LNCaP clone FGC (cell line): ENCODE data around the gene KDM1A.
A peak's percentile ranks its signal among the peaks of the same experiment; 100 is the strongest.

Source experiments
- DNase-seq: peaks from one replicate; pipeline ENCODE4 v3.0.0-alpha.2; 2011; ENCODE audit warnings: low read depth
- H3K4me3 ChIP-seq: 2 replicates; pipeline ENCODE4 v1.5.1; 2011; ENCODE audit warnings: mild to moderate bottlenecking, low read depth, low read length, control low read depth
- TF ChIP-seq, protein P1 (sequence below): IDR thresholded peaks from 2 replicates; pipeline ENCODE4 v1.5.1; 2012; ENCODE audit warnings: mild to moderate bottlenecking; ENCODE audit not compliant: control insufficient read depth, insufficient read depth; ENCODE audit errors: extremely low read depth

The KDM1A gene

DNA sequence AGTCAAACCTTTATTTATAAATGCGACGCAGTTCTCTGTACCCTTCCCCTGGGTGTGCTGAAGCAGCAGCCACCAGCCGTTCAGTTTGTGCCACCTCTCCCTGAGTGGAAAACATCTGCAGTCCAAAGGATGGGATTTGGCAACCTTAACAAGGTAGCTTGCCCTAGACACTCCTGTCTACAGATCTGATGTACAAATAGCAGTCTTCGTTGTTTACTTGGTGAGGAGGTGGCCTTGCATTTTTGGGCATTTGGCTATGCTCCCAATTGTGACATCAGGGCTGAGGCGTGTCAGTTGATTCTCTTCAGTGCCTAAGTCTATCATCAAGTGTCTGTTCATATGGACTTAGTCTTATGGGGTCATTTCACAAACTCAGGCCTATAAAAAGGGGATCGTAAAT is 59.8 kb downstream of the KDM1A start:
- no peak overlapping the region for H3K4me3 ChIP-seq
- DNase-seq: no peak
- TF ChIP-seq, protein P1, sequence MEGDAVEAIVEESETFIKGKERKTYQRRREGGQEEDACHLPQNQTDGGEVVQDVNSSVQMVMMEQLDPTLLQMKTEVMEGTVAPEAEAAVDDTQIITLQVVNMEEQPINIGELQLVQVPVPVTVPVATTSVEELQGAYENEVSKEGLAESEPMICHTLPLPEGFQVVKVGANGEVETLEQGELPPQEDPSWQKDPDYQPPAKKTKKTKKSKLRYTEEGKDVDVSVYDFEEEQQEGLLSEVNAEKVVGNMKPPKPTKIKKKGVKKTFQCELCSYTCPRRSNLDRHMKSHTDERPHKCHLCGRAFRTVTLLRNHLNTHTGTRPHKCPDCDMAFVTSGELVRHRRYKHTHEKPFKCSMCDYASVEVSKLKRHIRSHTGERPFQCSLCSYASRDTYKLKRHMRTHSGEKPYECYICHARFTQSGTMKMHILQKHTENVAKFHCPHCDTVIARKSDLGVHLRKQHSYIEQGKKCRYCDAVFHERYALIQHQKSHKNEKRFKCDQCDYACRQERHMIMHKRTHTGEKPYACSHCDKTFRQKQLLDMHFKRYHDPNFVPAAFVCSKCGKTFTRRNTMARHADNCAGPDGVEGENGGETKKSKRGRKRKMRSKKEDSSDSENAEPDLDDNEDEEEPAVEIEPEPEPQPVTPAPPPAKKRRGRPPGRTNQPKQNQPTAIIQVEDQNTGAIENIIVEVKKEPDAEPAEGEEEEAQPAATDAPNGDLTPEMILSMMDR: no peak

DNA sequence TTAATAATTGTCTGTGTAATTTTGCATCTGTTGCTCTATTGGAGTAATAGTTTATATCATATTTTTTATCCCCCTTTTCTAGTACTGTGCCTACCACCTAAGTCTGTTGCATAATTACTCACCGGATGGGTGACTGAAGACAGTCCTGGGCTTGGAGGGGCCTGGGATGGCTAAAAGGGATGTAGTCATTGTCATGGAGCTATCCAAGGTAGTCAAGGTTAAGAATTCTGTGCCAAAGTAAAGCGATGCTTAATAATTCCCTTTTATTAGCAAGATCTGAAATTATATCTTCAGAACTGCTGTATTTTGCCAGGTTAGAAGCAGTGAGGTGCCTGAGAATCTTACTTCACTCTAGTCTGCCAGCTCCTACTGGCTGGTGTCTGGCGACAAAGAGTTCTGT is 61.6 kb downstream of the KDM1A start:
- no peak for DNase-seq
- H3K4me3 ChIP-seq: no peak overlapping the region
- TF ChIP-seq, protein P1: no peak

DNA sequence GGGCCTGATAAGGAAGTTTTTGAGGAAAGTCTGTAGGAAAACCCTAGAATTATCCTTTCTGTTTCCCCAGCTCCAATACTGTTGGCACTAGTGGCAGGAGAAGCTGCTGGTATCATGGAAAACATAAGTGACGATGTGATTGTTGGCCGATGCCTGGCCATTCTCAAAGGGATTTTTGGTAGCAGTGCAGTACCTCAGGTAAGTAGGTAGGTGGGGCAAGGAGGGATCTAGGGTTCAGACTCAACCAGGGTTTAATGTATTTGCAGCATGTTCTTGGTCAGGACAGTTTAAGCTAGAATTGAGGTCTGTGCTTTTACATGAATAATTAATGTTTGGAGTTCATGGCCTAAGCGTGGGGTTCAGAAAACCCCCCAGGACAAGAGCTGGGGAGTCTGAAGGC is 62.1 kb downstream of the KDM1A start:
- DNase-seq: no peak
- no peak overlapping the region for H3K4me3 ChIP-seq
- TF ChIP-seq, protein P1: no peak

DNA sequence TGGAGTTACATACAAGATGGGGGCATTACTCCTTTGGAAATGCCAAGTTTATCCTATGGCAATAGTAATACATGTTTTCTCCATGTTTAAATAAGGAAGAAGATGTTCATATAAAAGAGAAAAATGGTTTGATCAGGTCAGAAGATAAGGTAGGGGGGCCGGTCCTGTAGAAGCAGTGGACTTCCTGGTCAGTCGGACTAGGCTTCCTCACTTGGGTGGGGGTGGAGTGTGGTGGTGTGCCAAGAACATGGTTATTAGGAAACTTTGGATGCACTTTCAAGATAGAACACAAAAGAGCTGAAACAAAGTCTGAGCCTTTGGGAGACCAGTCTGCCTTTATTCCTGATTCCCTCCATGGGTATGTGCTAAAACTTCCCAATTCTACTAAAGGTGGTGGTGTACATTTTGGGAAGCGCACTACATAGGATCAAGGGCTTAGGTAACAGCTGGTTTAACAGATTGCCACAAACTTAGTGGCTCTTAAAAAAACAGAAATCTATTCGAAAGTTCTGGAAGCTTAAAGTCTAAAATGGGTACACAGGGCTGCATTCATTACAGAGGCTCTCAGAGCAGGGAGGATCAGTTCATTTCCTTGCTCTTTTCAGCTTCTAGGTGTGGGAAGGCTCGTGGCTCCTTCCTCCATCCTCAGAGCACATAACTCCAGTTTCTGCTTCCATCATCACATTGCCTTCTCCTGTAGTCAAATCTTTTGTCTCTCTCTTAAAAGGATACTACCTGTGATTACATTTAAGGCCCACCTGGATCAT is 64.6 kb downstream of the KDM1A start:
- TF ChIP-seq, protein P1: no peak
- peak; percentile 56 for DNase-seq
- H3K4me3 ChIP-seq: no peak overlapping the region

DNA sequence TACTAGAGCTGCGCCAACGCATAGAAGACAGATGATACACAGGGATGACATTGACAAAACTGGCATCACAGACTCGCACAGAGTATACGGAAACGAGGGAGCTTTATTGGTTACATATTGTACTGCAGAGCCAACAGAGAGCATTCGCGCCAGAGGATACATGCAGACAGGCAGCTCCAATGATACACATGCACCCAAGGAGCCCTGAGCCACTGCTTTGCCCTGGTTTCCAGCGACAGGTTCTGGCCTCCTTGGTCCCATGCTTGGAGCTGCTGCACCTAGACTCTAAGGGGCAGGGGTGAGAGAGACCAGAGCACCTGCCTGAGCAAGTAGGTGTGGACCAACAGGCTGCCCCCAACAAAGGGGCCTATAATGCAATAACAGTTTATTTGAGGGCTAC is 65.6 kb downstream of the KDM1A start:
- TF ChIP-seq, protein P1: no peak
- DNase-seq: peak; percentile 68
- H3K4me3 ChIP-seq: no peak overlapping the region

DNA sequence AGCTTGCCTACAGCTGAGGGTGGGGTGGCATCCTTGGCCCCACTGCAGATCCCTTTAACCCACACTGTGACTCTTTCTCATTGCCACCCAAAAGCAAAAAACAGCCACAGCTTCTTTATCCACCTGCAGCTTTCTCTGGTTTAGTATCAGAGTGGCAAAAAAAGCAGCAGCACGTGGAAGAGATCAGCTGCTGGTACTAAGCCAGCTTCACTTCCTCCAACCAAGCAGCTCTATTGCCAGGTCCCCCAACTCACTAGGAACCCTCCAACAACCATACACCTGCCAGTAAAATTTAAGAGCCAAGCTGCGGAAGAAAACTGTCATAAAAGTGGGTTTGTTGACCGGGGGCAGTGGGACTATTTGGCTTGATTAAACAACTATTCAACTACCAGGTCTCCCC is 66.4 kb downstream of the KDM1A start:
- no peak for DNase-seq
- no peak overlapping the region for H3K4me3 ChIP-seq
- TF ChIP-seq, protein P1: no peak

DNA sequence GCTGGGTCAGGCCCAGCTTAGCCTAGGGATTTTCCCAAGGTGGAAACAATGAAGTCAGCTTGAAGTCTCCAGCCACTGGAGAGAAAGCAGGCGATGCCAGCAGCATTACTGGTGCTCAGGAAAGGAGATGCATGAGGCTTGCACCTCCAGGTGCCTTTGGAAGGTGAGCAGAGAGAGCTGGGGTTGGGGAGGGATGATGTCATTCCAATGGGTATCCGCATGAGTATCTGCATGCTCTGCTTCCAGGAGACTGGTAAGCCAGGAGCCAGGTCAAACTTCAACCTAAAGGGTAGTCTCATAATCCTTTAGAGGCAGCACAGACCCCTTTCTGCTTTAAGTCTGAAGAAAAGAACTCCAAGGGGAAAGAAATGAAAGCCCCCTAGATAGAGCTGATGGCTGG is 68.8 kb downstream of the KDM1A start:
- no peak overlapping the region for H3K4me3 ChIP-seq
- TF ChIP-seq, protein P1: no peak
- no peak for DNase-seq
